Sigmoid colon (tissue), 7 donors: ENCODE results near the gene STARD13. TPM values are rescaled to one million over a fixed set of nuclear protein-coding genes. Genes with fewer than 3 reads are reported as not detected.

Source experiments
- DNase-seq: peaks from one replicate; pipeline ENCODE4 v3.0.0-alpha.2; 2019
- H3K27ac ChIP-seq, 4 donors: fragments of 200-600 bp; sonication (generic); one replicate each; pipeline ENCODE4 v1.5.1; 2016 to 2019; ENCODE audit warnings: mild to moderate bottlenecking in 1 of 4
- H3K27me3 ChIP-seq, 3 donors: fragments of 200-600 bp; sonication (generic); one replicate each; pipeline ENCODE4 v1.5.1; 2019; ENCODE audit warnings: mild to moderate bottlenecking in 1 of 3
- H3K36me3 ChIP-seq, 4 donors: fragments of 200-600 bp; sonication (generic); one replicate each; pipeline ENCODE4 v1.5.1; 2016 to 2019
- H3K4me1 ChIP-seq, 4 donors: fragments of 200-600 bp; sonication (generic); one replicate each; pipeline ENCODE4 v1.5.1; 2017 to 2019
- H3K4me3 ChIP-seq, 4 donors: fragments of 200-600 bp; sonication (generic); one replicate each; pipeline ENCODE4 v1.5.1; 2017 to 2019; ENCODE audit warnings: mild to moderate bottlenecking in 2 of 4, moderate library complexity in 1 of 4
- H3K9me3 ChIP-seq, 4 donors: fragments of 200-600 bp in 3 of 4; sonication (generic) in 3 of 4; one replicate each; pipeline versions ENCODE4 v1.5.1 to v1.6.1; 2013 to 2019
- CTCF ChIP-seq, 4 experiments: fragments of 450-650 bp in 3 of 4; fragments of 200-600 bp in 1 of 4; IDR thresholded peaks; one replicate each; pipeline ENCODE4 v1.5.1; 2016 to 2019; ENCODE audit warnings: antibody characterized with exemption in 4 of 4, mild to moderate bottlenecking in 3 of 4, moderate library complexity in 2 of 4
- EP300 ChIP-seq, 4 donors: sonication (generic); formaldehyde crosslinking; IDR thresholded peaks; one replicate each; pipeline ENCODE4 v1.6.1; 2017; ENCODE audit warnings: antibody characterized with exemption in 4 of 4
- POLR2A ChIP-seq, 2 donors: fragments of 450-650 bp; IDR thresholded peaks; one replicate each; pipeline ENCODE4 v1.6.1; 2016; ENCODE audit warnings: antibody characterized with exemption in 2 of 2, mild to moderate bottlenecking in 2 of 2, moderate library complexity in 2 of 2
- POLR2AphosphoS5 ChIP-seq, 4 donors: sonication (generic); formaldehyde crosslinking; IDR thresholded peaks; one replicate each; pipeline ENCODE4 v1.6.1; 2017; ENCODE audit warnings: antibody characterized with exemption in 4 of 4
- WGBS, 2 donors: extraction: QIAGEN DNeasy Blood & Tissue Kit; methylation state at CpG; one replicate each; pipeline ENCODE4 v1.1.7; 2013; 5-methylcytosine and 5-hydroxymethylcytosine counted together
- intact Hi-C: fragments of 100-400 bp; cut with DNase I; formaldehyde crosslinking; loops from one replicate; pipeline ENCODE4 v1.15.1; 2023
- polyA plus RNA-seq, 3 donors: library from polyadenylated mRNA; stranded (reverse); fragments of 200-250 nt; gene quantifications; one replicate each; pipeline ENCODE4 v1.2.3, GENCODE V29; 2013
- total RNA-seq, 4 donors: library from RNA; depleted of rRNA; stranded (reverse); fragments of >200 nt; gene quantifications; one replicate each; pipeline ENCODE4 v1.1.0, GENCODE V29; 2016
- donor health status: healthy with polysubstance abuse.
- donor health status: Bipolar disorder and iron deficiency.
- donor health status: healthy.

Gene STARD13
- total and polyA plus RNA-seq, 7 donors: 3.7 to 102 (median 66.7) TPM

GRCh38 chr13:33271759-33272158 is 13.8 kb downstream of the STARD13 start:
- Histone ChIP-seq H3K36me3 (peaks cover 0 to 5% (median 0%) of the 10 kb centered on the region in 4 donors), H3K9me3 (no peaks in the 10 kb centered on the region), H3K27ac (peak overlapping the region; percentile 71 to 78 (median 74)), H3K4me3 (no peak overlapping the region), H3K27me3 (no peaks in the 10 kb centered on the region), H3K4me1 (peaks cover 0 to 93% (median 78%) of the 10 kb centered on the region in 4 donors)
- TF ChIP-seq POLR2AphosphoS5 (IDR thresholded peaks at IDR 0.05) (no peak), EP300 (IDR thresholded peaks at IDR 0.05) (no peak), POLR2A (IDR thresholded peaks at IDR 0.05) (no peak), CTCF (IDR thresholded peaks at IDR 0.05) (no peak)
- WGBS, 2 donors: 16 to 65% methylated on average over 4 of the region's 4 CpGs
- intact Hi-C loops: loop anchor here (5.0 kb wide), 1 partner anchor 64 kb away; no protein-coding TSS in a partner anchor
- no peak for DNase-seq

- H3K9me3 ChIP-seq: no peaks in the 10 kb centered on the region
- H3K4me1 ChIP-seq: peaks cover 0 to 93% (median 77%) of the 10 kb centered on the region in 4 donors
- no peak overlapping the region for H3K4me3 ChIP-seq
- no peak for DNase-seq
- peaks cover 0 to 5% (median 0%) of the 10 kb centered on the region in 4 donors for H3K36me3 ChIP-seq
- no peaks in the 10 kb centered on the region for H3K27me3 ChIP-seq
- intact Hi-C loops: loop anchor here (5.0 kb wide), 1 partner anchor 64 kb away; no protein-coding TSS in a partner anchor
- WGBS, 2 donors: 68 to 73% methylated on average over 3 of the region's 3 CpGs
- peak overlapping the region; percentile 71 to 78 (median 74) for H3K27ac ChIP-seq
- TF ChIP-seq CTCF (IDR thresholded peaks at IDR 0.05) (no peak), POLR2AphosphoS5 (IDR thresholded peaks at IDR 0.05) (peak in 2 of 4 donors; percentile 23 to 25)
Measured at GRCh38 chr13:33270895-33271538, 14.5 kb downstream of the STARD13 start.

GRCh38 chr13:33265607-33266006 is 19.9 kb downstream of the STARD13 start:
- Histone ChIP-seq H3K27ac (peak overlapping the region in 3 of 4 donors; percentile 71 to 80 (median 74)), H3K4me1 (peaks cover 0 to 96% (median 80%) of the 10 kb centered on the region in 4 donors), H3K36me3 (no peaks in the 10 kb centered on the region), H3K4me3 (no peak overlapping the region), H3K27me3 (no peaks in the 10 kb centered on the region), H3K9me3 (no peaks in the 10 kb centered on the region)
- TF ChIP-seq POLR2A (IDR thresholded peaks at IDR 0.05) (no peak), EP300 (IDR thresholded peaks at IDR 0.05) (no peak), POLR2AphosphoS5 (IDR thresholded peaks at IDR 0.05) (no peak), CTCF (IDR thresholded peaks at IDR 0.05) (no peak)
- WGBS, 2 donors: 75 to 90% methylated on average over 2 of the region's 2 CpGs
- intact Hi-C loops: no loop called here
- DNase-seq: no peak

GRCh38 chr13:33265133-33265532 is 20.4 kb downstream of the STARD13 start:
- peak overlapping the region; percentile 35 to 80 (median 72) for H3K27ac ChIP-seq
- H3K4me1 ChIP-seq: peaks cover 0 to 96% (median 80%) of the 10 kb centered on the region in 4 donors

More at GRCh38 chr13:33265133-33265532, 20.4 kb downstream of the STARD13 start:
- H3K27me3 ChIP-seq: no peaks in the 10 kb centered on the region
- TF ChIP-seq POLR2A (IDR thresholded peaks at IDR 0.05) (no peak), POLR2AphosphoS5 (IDR thresholded peaks at IDR 0.05) (no peak), CTCF (IDR thresholded peaks at IDR 0.05) (no peak), EP300 (IDR thresholded peaks at IDR 0.05) (no peak)
- no peak for DNase-seq
- H3K4me3 ChIP-seq: no peak overlapping the region
- no peaks in the 10 kb centered on the region for H3K36me3 ChIP-seq
- intact Hi-C loops: no loop called here
- H3K9me3 ChIP-seq: no peaks in the 10 kb centered on the region
